IPS DF 4.7 (cell line): ENCODE data around the gene KRTAP9-1.
"Not testable (repeated sequence)": the region's sequence is repeated elsewhere in the genome, so short reads cannot be mapped to it uniquely, and the experiment has no call there.

Source experiments
- DNase-seq: peaks from one replicate; pipeline ENCODE4 v3.0.0-alpha.2; 2013; ENCODE audit warnings: low spot score; ENCODE audit errors: extremely low read depth

KRTAP9-1 gene, protein sequence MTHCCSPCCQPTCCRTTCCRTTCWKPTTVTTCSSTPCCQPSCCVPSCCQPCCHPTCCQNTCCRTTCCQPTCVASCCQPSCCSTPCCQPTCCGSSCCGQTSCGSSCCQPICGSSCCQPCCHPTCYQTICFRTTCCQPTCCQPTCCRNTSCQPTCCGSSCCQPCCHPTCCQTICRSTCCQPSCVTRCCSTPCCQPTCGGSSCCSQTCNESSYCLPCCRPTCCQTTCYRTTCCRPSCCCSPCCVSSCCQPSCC

DNA sequence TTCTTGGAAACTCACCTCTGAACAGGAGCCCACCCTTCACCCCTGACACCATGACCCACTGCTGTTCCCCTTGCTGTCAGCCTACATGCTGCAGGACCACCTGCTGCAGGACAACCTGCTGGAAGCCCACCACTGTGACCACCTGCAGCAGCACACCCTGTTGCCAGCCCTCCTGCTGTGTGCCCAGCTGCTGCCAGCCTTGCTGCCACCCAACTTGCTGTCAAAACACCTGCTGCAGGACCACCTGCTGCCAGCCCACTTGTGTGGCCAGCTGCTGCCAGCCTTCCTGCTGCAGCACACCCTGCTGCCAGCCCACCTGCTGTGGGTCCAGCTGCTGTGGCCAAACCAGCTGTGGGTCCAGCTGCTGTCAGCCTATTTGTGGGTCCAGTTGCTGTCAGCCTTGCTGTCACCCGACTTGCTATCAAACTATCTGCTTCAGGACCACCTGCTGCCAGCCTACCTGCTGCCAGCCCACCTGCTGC, at the start of gene KRTAP9-1:
Gene KRTAP9-1, plus strand, starts transcription at position 51 of the 482 bp plus-strand sequence. Its CDS starts 0 bp downstream, at position 51.
- DNase-seq: not testable (repeated sequence)

DNA sequence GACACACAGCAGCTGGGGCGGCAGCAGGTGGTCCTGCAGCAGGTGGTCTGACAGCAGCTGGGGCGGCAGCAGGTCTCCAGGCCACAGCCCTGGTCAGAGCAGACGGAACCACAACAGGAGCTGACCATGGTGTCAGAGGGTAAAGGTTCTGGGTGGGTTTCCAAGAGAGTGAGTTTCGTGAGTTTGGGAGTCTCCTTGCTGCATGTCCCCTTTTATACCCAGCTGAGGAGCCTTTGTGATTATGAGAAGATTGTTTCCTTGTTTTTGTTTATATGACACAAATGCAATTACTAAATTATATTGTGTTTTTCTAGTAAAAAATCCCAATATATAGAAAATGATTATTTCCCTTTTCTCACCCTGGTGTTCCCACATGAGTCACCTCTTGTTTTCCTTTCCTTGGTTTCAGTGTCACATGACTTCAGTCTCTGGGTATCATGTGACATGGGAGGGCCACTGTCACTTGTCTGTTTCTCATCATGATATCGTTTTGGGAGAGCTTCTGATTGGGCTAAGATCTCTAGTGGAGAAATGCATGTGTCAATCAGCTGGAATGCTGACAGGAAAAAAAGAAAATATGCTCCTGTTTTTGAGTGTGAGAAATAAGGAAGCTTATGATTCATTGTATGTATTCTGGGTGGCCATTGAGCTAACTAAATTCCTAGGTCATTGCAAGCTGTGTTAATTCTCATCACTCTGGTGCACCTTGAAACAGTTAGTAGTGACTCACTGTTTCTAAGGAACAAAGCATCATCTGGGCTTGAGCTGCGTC, 49.1 kb upstream of the KRTAP9-1 start, which contains the start of gene KRTAP4-6:
Gene KRTAP4-6, minus strand, starts transcription at position 185 of the 772 bp plus-strand sequence. Its CDS starts 57 bp downstream, at position 128.
- DNase-seq: no peak

DNA sequence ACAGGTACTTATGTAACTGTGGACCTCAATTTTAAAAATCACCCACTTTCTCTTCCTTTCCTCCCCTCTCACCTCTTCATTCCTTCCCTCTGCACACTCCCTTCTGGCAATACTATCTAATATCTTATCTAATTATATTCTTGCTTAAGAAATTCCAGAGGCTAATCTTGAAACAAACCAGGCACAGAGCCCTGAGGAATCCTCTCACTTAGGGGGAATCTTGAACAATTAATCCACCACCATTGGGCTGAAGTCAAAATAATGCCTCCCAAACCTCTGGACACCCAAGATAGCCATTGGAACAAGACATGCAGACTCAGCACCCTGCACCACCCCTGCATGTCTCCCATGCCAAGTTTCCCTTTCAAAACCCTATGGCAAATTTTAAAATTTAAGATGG, 48.3 kb upstream of the KRTAP9-1 start:
- DNase-seq: no peak

DNA sequence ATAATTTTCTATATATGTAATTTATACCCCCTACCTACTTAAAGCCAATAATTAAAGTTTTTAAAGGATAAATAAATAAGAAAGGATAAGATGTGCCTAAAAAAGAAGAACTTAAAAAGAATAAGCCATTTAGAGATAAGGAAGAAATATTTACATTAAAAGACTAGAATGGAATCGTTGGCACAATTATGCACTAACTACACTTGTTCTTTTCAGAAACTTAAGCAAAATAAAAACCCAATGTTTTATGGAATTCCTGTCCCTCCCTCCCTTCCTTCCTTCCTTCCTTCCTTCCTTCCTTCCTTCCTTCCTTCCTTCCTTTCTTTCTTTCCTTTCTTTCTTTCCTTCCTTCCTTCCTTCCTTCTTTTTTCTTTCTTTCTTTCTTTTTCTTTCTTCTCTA, 44.8 kb upstream of the KRTAP9-1 start:
- no peak for DNase-seq

GRCh38 chr17:41145261-41145660, 44.4 kb upstream of the KRTAP9-1 start:
- no peak for DNase-seq

DNA sequence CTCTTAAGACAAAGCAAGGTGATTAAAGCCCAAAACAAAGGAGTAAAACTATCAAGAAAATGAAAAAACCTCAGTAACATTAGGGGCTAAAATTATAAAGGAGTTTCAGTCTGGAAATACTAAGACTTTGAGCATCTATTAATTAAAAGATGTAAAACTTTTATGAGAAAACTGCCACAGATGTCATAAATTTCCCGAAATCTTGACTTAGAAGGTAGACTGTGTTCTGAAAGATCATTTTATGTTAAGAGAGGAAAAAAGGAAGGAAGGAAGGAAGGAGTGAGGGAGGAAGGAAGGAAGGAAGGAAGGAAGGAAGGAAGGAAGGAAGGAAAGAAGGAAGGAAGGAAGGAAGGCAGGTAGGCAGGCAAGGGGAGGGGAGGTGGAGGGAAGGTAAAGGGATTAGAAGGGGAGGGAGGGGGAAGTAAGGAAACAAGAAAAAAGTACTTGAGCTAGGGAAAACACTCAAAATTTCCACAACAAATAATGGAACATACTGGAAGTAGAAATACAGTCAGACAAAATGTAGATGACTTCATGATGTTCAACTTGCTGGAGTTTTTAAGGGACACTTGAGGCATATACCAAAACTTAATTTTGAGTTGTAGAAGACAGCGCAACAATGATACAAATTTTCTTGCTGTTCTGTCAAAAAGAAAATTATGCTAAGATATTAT, 42.0 kb upstream of the KRTAP9-1 start:
- no peak for DNase-seq

- not testable (repeated sequence) for DNase-seq
Measured at GRCh38 chr17:41148971-41149651, 40.6 kb upstream of the KRTAP9-1 start.

GRCh38 chr17:41149652-41149985, 40.1 kb upstream of the KRTAP9-1 start, which contains the start of gene KRTAP4-5:
Gene KRTAP4-5 (minus strand): TSS chr17:41149825. CDS start chr17:41149767, 58 bp downstream.
- DNase-seq: no peak

GRCh38 chr17:41150026-41150425, 39.7 kb upstream of the KRTAP9-1 start:
- DNase-seq: no peak

- no peak for DNase-seq
Measured at GRCh38 chr17:41151525-41151924, 38.2 kb upstream of the KRTAP9-1 start.

- no peak for DNase-seq
Measured at GRCh38 chr17:41153856-41154255, 35.8 kb upstream of the KRTAP9-1 start.

- not testable (repeated sequence) for DNase-seq
Measured at GRCh38 chr17:41160190-41160589, 29.5 kb upstream of the KRTAP9-1 start.

GRCh38 chr17:41160648-41161047, 29.0 kb upstream of the KRTAP9-1 start, which contains the start of gene KRTAP4-4:
Gene KRTAP4-4 (minus strand): TSS chr17:41160748. CDS start chr17:41160691, 57 bp downstream.
- no peak for DNase-seq

GRCh38 chr17:41163828-41164227, 25.9 kb upstream of the KRTAP9-1 start:
- no peak for DNase-seq

GRCh38 chr17:41167561-41167960, 22.1 kb upstream of the KRTAP9-1 start:
- DNase-seq: no peak

GRCh38 chr17:41168121-41168520, 21.6 kb upstream of the KRTAP9-1 start, which contains the start of gene KRTAP4-3:
Gene KRTAP4-3 (minus strand): TSS chr17:41168221. CDS start chr17:41168172, 49 bp downstream.
- DNase-seq: no peak

- no peak for DNase-seq
Measured at GRCh38 chr17:41171886-41172285, 17.8 kb upstream of the KRTAP9-1 start.

DNA sequence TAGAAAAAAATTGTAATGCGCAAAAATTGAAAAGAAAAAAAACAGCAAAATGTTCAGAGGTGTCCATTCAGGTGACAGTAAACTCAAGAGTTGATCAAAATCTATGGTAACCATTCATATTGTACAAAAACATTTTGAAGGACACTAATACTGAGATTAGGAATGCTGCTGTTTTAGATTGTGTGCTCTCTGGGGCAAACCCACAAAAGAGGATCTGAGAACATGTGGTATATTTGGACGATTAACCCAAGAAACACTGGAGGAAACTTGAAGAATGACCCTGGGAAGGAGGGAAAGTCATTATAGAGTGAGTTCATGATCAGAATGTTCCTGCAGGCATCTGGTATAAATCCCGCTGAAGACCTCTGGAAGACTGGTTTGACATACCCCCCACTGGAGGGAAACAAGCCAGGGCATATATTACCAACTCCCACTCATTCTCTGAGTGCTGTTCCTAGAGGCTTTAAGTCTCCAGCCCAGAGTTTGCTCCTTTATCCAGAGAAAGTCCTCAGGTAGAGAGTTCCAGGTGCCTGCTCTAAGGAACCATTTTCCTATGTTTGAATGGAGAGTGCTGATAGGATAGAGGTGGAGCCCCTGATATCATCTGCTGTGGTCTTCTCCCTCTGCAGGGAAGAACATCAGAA, 12.8 kb upstream of the KRTAP9-1 start:
- no peak for DNase-seq

DNA sequence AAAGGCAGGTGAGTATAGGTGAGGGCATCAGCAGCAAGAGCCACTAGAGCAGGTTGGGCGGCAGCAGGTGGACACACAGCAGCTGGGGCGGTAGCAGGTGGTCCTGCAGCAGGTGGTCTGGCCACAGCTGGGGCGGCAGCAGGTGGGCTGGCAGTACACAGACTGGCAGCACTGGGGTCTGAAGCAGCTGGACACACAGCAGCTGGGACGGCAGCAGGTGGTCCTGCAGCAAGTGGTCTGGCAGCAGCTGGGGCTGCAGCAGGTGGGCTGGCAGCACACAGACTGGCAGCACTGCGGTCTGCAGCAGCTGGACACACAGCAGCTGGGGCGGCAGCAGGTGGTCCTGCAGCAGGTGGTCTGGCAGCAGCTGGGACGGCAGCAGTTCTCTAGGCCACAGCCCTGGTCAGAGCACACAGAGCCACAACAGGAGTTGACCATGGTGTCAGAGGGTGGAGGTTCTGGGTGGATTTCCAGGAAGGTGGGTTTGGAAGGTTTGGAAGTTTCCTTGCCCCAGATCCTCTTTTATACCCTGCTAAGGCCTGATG, 11.9 kb upstream of the KRTAP9-1 start, which contains the start of gene KRTAP4-2:
Gene KRTAP4-2, minus strand, starts transcription at position 495 of the 545 bp plus-strand sequence. Its CDS starts 57 bp downstream, at position 438.
- no peak for DNase-seq

DNA sequence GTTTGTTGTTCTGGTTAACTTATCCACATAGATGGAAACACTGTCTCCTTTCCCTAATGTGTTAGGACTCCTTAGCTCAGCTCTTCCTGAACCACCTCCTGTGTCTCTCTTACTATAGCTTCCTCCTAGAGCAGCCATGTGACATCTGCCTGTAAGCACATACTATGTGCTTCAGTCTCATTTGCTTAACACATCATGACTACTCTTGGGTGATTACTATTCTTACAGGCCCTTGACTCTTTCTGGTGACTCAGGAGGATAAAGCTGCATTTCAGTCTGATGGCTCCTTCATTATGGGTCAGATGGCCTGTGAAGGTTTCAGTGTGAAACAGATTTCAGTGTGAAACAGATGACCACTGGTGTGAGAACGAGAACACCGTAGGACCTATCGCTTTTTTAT, 11.3 kb upstream of the KRTAP9-1 start:
- DNase-seq: no peak
